ENCODE measurements around the gene CAST. TPM values are rescaled to one million over a fixed set of nuclear protein-coding genes. Genes with fewer than 3 reads are reported as not detected.
A peak's percentile ranks its signal among the peaks of the same experiment; 100 is the strongest.

CAST gene
- total and polyA plus RNA-seq, 8 donors: 26.5 to 100 (median 63.6) TPM

- H3K27ac ChIP-seq: no peak overlapping the region
- intact Hi-C loops (cut with DNase I): no loop called here
- DNase-seq (no peak), FAIRE-seq (no peak), ATAC-seq (peak in 1 of 4 donors; percentile 7)
- H3K36me3 ChIP-seq: peaks cover 0 to 9% (median 0%) of the 10 kb centered on the region in 3 donors
- H3K27me3 ChIP-seq: no peaks in the 10 kb centered on the region
- H3K9me3 ChIP-seq: no peaks in the 10 kb centered on the region
- TF ChIP-seq CTCF (IDR thresholded peaks at IDR 0.05): no peak
- no peak overlapping the region for H3K4me3 ChIP-seq
- H3K4me1 ChIP-seq: peaks cover 7 to 15% (median 14%) of the 10 kb centered on the region in 3 donors
These were observed 118.5 kb downstream of the CAST start for GRCh38 chr5:96780626-96781025.

GRCh38 chr5:96781031-96781971, 119.1 kb downstream of the CAST start:
- 29 to 35% methylated on average over 4 of the region's 4 CpGs for WGBS, 2 donors
- no peak overlapping the region for H3K4me3 ChIP-seq
- no peak for DNase-seq

GRCh38 chr5:96783326-96783725, 121.2 kb downstream of the CAST start:
- TF ChIP-seq CTCF (IDR thresholded peaks at IDR 0.05): no peak
- Histone ChIP-seq H3K4me3 (no peak overlapping the region), H3K36me3 (peaks cover 0 to 9% (median 0%) of the 10 kb centered on the region in 3 donors), H3K27me3 (no peaks in the 10 kb centered on the region), H3K9me3 (no peaks in the 10 kb centered on the region), H3K27ac (no peak overlapping the region), H3K4me1 (peaks cover 7 to 14% (median 13%) of the 10 kb centered on the region in 3 donors)
- no peak for DNase-seq
- intact Hi-C loops (cut with DNase I): no loop called here
- whole genome bisulfite sequencing, 2 donors: 64 to 79% methylated on average over 2 of the region's 2 CpGs
- no peak for ATAC-seq
- no peak for FAIRE-seq

More at GRCh38 chr5:96781031-96781971, 119.1 kb downstream of the CAST start:
- no peak overlapping the region for H3K27ac ChIP-seq
- no peaks in the 10 kb centered on the region for H3K9me3 ChIP-seq
- intact Hi-C loops (cut with DNase I): no loop called here
- H3K4me1 ChIP-seq: peaks cover 7 to 15% (median 14%) of the 10 kb centered on the region in 3 donors
- TF ChIP-seq CTCF (IDR thresholded peaks at IDR 0.05): no peak
- H3K27me3 ChIP-seq: no peaks in the 10 kb centered on the region
- peaks cover 0 to 9% (median 0%) of the 10 kb centered on the region in 3 donors for H3K36me3 ChIP-seq
- FAIRE-seq (peak; percentile 74), ATAC-seq (peak; percentile 40 to 69 (median 50))

- peaks cover 0 to 12% (median 5%) of the 10 kb centered on the region in 3 donors for H3K36me3 ChIP-seq
- intact Hi-C loops (cut with DNase I): no loop called here
These were observed 123.3 kb downstream of the CAST start for GRCh38 chr5:96785326-96786109.

More at GRCh38 chr5:96785326-96786109, 123.3 kb downstream of the CAST start:
- DNase-seq: no peak
- no peak overlapping the region for H3K4me3 ChIP-seq
- H3K27me3 ChIP-seq: no peaks in the 10 kb centered on the region
- peak in 1 of 4 donors; percentile 36 for ATAC-seq
- 79 to 83% methylated on average over 14 of the region's 14 CpGs for WGBS, 2 donors
- no peak for TF ChIP-seq CTCF (IDR thresholded peaks at IDR 0.05)
- H3K9me3 ChIP-seq: no peaks in the 10 kb centered on the region
- no peak for FAIRE-seq
- H3K27ac ChIP-seq: no peak overlapping the region
- peaks cover 7 to 13% (median 11%) of the 10 kb centered on the region in 3 donors for H3K4me1 ChIP-seq

Measured in pancreas (tissue), 10 donors.